GM19043 (cell line): ENCODE results near the gene IRAG1.
"Not testable (repeated sequence)": the region's sequence is repeated elsewhere in the genome, so short reads cannot be mapped to it uniquely, and the experiment has no call there.

Experiments
- ATAC-seq: cut with Tn5 transposase; IDR thresholded peaks from one replicate; pipeline ENCODE4 v1.9.1; 2021; ENCODE audit warnings: low read depth; ENCODE audit not compliant: unreplicated experiment

Gene IRAG1

DNA sequence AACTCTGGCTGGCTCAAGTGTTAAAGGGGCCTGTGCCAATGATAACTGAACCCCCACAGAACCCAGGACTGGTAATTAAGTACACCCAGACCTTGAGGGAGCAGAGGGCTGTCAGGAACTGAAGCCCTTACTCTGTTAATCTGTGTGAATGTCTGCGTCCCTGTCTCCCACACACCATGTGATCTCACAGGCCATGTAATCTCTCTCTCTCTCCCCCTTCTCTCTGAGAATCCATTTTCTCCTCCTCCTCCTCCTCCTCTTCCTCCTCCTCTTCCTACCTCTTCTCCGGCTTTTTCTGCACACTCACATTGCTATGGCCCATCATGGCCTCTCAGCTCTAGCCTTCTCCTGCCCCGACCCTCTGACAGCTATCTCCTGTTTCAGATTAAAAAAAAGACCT, 14.6 kb upstream of the IRAG1 start:
- ATAC-seq, result no peak

DNA sequence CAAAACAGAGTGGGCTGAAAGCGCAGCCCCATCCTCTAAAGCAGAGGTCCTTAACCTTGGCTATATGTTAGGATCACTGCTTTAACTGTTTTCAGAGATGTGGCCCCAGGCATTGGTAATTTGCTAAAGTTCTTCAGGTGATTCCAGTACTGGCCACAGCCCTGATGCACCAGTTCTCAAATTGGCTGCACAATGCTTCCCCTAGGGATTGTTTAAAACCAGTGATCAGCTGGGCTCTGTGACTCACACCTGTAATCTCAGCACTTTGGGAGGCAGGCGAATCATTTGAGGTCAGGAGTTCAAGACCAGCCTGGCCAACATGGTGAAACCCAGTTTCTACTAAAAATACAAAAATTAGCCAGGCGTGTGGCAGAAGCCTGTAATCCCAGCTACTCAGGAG, 8.4 kb upstream of the IRAG1 start:
- no peak for ATAC-seq

DNA sequence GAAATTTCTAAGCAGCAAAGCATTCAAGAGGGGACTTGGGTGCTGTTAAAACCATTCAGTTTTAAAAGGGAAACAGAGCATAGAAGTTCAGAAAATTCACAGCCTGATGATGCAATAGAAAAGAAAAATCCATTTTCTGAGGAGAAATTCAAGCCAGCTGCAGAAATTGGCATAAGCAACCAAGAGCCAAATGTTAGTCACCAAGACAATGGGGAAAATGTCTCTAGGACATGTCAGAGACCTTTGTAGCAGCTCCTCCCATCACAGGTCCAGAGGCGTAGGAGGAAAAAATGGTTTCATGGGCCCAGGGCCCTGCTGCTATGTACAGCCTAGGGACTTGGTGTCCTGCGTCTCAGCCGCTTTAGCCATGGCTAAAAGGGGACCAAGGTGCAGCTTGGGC, 5.5 kb upstream of the IRAG1 start:
- ATAC-seq, result no peak

DNA sequence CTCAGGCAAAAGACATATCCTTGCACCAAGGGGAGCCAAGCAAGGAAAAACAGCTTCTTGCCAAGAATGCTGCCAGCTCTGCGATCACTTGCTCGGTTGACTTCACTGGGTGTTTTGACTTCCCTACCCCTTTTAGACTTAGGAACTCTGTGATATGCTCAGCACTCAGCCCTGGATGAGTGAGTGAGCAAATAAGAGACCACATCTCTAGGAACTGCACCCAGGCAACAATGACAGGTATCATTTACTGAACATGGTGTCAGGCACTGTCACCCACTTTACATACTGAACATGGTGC, 3.7 kb upstream of the IRAG1 start:
- ATAC-seq, result no peak

DNA sequence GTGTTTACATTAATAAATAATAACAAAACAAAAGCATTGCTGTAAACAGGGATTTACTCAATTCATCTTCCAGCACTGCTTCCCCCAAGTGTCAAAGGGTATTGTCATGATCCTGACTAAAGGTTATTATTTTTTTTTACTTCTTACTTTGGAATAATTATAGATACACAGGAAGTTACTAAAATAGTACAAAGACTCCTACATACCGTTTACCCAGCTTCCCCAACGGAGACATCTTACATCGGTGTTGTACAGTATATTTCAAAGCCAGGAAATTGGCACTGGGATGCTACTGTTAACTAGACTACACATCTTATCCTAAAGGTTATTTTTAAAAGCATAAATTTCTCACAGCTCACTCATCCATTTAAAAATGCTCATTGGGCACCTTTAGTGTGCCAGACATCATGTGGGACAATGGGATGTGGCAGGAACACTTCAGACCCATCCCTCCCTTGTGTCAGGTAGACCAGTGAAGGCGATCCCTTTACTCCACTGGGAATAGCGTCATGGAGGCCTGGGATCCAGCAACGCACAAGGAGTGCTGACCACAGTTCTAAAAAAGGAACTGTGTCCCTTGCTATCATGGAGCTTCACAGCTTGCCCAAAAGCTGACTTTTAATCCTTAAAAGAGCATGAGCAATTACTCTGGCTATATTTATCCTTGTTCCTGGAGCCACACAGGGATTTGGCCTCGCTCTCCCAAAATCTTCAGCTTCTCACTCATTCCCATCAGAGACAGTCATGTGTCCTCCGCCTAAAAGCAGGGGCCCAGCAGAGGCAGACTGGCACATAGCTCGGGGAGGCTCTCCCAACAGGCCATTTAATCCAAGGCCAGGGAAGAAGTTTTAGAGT, 3.1 kb upstream of the IRAG1 start:
- no peak for ATAC-seq

DNA sequence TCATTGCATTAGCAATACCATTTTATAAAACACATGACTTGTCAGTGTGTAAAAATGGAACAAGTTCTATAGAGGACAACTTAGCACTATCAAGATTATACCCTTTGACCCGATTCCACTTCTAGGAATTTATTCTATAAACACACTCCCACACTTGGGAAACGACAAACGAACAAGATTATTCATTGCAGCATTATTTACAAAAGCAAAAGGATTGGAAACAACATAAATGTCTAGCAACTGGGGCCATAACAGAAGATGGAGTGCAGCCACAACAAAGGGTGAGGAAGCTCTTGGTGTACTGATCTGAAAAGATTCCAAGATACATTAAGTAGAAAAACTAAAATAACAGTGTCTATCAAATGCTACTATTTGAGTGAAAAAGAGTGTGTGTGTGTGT, 2.3 kb upstream of the IRAG1 start:
- ATAC-seq, result no peak

DNA sequence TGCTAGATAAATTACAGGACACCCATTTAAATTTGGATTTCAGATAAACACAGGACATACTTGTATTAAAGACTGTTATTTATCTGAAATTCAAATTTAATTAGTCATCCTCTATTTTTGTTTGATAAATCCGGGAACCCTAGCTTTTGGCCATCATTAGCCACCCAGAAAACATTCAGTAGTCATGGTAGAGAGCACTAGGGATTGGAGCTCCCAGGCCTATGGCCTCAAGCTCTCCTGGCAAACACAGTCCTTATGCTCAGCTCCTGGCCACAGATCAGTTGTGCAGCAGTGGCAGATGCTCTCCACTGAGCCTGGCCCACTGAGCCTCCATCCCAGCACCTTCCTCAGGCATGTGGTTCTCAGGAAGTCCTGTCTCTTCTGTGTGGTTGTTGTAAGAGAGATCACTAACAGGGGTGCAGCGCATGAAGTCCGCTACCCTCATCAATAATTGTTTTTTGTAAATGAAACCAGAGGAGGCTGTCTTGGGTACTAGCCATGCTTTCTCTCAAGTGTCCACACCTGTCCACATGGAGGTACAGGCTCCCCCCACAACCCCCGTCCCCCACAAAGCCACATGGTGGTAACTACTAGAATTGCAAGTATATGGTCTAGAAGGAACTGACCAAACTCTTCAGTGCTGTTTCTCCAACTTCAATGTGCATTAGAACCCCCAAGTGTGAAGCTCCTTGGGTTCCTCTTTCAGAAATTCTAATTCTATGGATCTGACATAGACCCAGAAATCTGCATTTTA, 1.1 kb upstream of the IRAG1 start:
- no peak for ATAC-seq

DNA sequence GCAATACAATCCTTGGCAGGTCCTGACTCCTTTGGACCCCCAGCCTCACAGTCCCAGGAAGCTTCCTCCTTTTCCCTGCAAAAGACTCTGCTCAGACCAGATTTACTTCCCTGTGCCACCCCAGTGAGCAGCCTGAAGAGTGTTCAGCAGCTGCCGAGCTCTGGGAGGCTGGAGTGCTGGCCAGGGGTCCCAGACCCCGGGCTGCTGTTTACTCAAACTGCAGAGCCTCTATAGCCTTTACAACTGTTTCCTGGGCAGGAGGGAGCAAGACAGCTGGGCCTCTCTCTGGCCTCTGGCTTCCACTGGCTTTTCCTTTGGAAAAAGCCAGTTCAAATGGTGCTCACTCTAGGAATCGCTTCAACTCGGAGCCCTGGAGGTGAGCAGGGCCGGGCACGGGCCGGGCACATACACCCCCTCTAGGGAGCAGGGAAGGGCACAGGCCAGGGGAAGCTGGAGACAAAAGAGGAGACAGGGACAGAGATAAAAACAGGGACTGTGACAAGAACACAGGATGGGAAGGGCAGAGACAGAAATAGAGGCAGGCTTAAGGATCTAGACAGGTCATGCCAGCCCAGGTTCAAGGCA, 932 bp downstream of the IRAG1 start:
- ATAC-seq, result no peak

DNA sequence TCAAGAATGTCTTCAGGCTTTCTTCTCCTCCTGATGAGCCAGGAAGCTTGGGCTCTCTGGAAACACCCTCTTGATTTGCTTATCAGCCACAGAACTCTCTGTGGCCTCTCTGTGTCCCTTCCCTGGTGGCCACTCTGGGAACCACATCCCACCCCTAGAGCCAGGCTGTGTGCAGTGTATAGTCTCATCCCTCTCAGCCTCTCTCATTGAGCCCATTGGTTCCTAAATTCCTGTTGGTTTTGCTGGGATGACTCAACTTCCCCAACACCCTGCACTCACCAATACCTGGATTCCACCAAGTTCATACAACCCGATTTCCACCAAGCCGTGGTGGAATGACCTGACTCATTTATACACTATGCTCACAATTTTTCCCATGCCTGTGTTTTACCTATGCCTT, 5.2 kb downstream of the IRAG1 start:
- no peak for ATAC-seq

DNA sequence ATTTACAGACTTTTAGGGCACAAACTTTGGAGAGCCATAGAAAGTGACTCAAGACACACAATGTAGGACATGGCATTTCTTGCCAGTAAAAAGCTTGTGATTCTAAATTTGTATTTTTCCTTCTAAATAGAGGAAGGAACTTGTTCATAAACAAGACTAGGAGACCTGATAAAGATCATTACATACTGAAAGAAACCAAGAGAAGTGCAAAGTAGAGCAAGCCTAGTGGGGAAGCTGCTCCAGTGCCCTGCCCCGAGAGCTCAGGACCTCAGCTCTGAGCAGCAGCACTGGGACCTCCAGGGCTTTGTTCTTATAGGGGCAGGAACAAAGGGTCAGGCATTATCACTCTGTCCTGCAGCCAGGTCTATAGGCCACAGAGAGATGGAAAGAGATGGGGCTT, 7.2 kb downstream of the IRAG1 start:
- no peak for ATAC-seq

DNA sequence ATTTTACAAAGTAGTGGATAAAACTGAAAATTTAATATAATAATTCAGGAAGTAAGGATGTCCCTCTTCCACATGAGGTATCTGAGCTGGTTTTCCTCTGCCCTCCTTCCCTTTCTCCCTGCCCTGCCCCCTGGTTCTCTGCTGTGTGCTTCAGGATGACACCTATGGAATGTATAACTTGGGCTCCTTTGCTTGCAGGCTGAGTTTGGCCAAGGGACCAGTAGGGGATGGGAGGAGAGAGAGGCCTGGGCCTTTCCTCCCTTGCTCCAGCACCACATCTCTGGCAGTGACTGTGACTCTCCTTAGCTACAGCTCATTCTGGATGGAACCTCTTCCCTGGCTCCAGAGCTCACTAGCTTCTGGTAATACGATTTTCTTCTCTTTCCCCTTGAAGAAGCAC, 10.1 kb downstream of the IRAG1 start:
- no peak for ATAC-seq

DNA sequence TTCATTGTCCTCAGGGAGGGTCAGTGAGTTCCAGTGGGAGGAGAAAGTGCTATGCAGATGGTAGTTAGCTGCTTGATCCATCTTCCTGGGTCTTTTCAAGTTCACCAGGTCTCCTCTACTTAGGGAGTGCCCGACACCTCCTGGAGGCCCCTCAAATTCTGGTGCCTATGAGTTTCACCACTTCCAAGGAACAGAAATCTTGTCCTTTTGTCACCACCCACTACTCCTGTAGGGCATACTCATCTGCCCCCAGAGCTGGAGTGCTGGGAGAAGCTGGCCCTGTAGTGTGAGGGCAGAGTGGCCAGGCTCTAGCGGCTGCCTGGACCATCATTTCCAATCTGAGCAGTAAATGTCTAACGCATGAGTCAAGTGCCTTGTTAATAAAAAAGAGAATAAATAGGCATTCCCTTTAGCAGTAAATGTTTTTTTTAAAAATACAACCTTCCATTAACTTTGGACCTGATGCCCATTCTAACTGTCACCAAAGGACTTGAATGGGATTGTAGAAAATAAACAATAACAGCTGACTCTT, 12.5 kb downstream of the IRAG1 start:
- ATAC-seq, result no peak

DNA sequence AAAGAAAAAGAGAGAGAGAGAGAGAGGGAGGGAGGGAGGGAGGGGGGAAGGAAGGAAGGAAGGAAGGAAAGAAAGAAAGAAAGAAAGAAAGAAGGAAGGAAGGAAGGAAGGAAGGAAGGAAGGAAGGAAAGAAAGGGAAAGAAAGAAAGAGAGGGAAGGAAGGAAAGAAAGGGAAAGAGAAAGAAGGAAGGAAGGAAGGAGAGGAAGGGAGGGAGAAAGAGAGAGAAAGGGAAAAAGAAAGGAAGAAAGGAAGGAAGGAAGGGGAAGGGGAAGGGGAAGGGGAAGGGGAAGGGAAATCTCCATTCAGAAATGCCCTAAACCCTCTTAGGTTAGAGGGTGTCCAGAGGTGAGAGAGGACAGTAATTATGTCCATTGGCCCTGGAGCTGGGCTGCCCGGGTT, 13.3 kb downstream of the IRAG1 start:
- ATAC-seq, result not testable (repeated sequence)

DNA sequence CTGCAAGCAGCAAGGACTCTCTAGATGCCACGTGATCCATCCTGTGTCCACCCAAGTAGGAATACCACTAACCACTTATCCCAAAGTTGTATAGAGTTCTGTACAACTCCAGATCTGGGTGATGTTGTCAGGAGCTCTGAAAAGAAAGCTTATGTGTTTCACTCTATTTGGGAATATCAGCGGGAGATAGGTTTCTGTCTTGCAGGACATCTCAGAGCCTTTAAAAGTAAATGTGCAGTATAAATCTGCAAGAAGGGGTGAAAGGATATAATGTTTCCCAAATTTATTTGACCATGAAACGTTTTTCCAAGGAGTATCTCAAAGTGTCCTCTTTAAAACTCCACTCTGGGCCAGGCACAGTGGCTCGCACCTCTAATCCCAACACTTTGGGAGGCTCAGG, 13.9 kb downstream of the IRAG1 start:
- no peak for ATAC-seq

DNA sequence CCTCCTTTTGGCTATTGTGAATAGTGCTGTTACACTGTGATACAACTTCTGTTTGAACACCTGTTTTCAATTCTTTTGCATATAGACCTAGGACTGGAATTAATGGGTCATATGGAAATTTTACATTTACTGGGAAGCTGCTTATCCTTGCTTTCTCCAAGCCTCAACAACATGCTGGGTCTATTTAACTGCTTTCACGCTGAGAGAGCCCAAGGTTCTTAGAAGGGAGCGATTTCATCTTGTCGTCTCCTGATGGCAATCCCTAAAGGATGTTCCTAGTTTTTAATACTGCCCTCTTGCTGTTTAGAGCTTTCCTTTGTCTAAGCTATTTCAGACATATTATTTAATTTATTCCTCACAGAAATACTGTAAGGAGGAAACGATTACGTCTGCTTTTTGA, 15.5 kb downstream of the IRAG1 start:
- ATAC-seq, result no peak

DNA sequence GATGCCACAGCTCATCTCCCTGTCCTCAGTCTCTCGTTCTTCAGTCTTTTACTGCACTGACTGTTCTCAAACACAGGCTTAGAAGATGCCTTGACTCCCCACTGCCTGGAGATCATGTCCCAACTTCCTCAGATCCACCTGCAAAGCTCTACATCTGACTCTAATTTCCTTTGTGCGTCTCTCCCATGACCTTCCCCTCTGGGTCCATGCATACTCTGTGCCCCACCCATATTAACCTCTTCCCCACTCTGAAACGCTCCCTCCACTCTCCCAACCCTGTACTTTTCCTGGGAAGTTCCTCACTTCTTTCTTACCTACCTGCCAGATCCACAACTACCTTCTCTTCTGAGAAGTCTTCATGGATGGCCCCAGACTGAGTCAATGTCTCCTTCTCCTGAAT, 16.6 kb downstream of the IRAG1 start:
- no peak for ATAC-seq

DNA sequence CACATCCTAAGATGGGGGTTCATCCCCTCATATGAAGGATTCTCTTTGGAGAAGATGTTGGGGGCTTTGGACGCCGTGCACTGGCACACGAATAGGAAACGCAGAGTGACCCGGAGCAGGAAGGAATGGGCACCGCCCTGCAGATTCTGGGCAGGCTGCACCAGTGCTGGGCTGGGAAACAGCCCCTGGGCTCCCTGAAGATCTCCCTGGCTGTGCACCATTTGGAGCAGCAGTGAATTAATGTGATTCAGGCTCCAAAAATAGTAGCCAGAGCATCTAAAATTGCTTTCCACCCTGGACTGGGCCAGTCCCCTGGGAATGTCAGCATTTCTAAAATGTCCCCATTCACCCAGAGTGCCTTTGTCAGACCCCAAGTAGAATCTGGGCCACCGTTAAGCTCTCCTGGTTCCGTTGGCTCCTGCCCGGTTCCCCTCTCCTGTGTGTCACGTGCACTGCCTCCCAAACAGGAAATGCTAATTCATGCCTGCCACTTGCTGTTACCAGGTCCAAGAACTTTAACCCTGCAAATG, 18.6 kb downstream of the IRAG1 start:
- ATAC-seq, result no peak

DNA sequence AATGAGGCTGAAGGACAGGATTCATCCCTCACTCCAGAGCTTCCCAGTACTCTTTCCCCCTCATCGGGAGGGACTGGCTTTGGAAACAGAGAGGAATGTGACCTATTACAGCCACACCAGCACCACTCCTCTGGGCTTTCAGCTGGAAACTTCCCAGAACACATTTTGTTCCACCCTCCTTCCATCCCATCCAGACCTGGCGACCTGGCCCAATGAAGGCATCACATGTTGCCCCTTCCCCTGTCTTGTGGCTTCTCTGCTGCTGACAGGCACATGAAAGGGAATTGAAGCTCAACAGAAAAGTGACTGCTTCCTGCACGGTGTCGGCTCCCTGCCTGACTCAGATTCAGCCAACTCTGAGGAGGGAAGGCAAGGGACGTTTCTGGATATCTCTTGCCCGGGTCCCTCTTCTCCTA, 19.1 kb downstream of the IRAG1 start:
- no peak for ATAC-seq

DNA sequence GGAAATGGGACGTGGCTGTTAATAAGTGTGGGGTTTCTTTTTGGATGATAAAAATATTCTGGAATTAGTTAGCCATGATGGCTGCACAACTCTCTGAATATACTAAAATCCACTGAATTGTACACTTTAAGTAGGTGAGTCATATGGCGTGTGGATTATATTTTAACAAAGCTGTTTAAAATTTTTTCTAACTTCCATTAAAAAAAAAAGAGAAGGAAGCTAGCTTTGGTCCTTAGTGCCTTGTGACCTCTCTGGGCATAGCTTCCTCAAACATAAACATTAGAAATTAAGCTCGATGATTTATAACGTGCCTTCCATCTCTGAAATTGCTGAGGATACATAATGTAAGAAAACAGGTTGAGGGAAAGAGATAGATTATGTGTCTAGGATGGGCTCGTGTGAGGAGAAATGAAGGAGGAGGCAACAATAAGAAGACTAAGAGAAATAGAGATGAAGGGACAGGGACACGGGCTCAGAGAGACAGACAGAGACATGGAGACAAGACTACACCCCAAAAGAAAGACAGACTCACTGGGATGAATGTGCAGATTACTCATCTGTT, 20.0 kb downstream of the IRAG1 start:
- ATAC-seq, result no peak

DNA sequence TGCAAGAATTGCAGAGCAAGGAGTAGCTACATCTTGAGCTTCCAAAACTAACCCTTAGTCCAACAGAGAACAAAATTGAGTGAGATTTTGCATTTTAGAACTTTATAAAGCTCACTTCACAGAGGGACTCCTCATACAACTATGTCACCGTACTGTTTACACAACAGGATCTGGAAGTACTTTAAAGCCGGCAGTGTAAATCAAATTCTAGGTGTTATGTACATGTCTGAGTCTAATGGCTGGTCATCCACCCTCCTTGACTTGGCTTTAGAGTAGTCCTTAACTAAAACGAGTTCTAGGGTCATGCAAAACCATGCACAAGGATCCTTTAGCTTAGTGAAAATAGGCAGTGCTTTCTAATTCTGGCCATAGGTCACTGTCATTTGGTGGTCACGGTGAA, 23.5 kb downstream of the IRAG1 start:
- ATAC-seq, result no peak
